Measurements from ENCODE around the gene CHL1.

DNA sequence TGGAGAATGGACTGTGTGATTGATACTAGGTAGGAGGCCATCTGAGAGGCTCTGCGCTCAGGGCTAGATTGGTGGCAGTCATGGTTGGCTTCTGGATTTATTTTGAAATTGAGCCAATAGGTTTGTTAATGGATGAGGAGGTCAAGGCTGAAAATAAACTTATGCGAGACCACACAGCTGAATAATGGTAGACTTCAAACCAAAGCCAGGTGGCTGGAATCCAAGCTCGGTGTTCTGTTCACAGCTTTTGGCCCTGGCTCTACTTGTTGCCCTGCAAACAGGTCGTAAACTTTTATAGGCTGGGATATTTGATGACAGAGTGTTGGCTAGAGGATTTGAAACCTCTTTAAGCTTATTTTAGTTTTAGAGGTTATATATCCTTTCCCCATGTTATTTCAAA is 160.4 kb downstream of the CHL1 start:
- TF ChIP-seq CREB1 (IDR thresholded peaks at IDR 0.05; ENCODE audit: low read depth) (no peak), TAF1 (IDR thresholded peaks at IDR 0.05; ENCODE audit: low read depth) (no peak), EP300 (IDR thresholded peaks at IDR 0.05; ENCODE audit: borderline replicate concordance) (no peak), TCF12 (IDR thresholded peaks at IDR 0.05; ENCODE audit: low read depth) (no peak), RAD21 (IDR thresholded peaks at IDR 0.05; ENCODE audit: low read depth) (no peak), CEBPB (IDR thresholded peaks at IDR 0.05) (no peak), TEAD4 (IDR thresholded peaks at IDR 0.05) (no peak), YY1 (IDR thresholded peaks at IDR 0.05; ENCODE audit: low read depth) (no peak), ZBTB7A (IDR thresholded peaks at IDR 0.05; ENCODE audit: low read depth) (no peak), FOXM1 (IDR thresholded peaks at IDR 0.05; ENCODE audit: borderline replicate concordance, low read depth) (no peak)
- TF ChIP-seq, protein P1, sequence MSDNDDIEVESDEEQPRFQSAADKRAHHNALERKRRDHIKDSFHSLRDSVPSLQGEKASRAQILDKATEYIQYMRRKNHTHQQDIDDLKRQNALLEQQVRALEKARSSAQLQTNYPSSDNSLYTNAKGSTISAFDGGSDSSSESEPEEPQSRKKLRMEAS (IDR thresholded peaks at IDR 0.05): no peak

All from Ishikawa (cell line).